Measurements from ENCODE around the gene ZGPAT. TPM values are rescaled to one million over a fixed set of nuclear protein-coding genes. Genes with fewer than 3 reads are reported as not detected.

Gene ZGPAT
- polyA plus RNA-seq, 1 donor, result 17.8 TPM

DNA sequence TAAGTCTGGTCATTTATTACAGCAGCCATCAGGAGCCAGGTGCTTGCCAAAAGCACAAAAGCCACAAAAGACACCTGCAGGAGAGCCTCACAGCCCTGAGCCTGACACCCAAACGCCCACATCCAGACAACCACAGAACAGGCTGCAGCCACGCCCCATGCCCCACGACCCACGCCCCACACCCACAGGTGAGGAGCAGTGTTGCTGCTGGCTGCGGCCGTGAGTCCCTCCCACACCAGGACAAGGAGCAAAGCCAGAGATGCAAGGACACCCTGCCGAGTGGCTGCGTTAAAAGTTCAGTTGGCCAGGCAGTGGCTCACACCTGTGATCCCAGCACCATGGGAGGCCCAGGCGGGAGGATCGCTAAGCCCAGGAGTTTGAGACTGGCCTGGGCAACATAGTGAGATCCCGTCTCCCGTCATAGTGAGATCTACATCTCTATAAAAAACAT is 74.7 kb downstream of the ZGPAT start:
- DNase-seq, result no peak

DNA sequence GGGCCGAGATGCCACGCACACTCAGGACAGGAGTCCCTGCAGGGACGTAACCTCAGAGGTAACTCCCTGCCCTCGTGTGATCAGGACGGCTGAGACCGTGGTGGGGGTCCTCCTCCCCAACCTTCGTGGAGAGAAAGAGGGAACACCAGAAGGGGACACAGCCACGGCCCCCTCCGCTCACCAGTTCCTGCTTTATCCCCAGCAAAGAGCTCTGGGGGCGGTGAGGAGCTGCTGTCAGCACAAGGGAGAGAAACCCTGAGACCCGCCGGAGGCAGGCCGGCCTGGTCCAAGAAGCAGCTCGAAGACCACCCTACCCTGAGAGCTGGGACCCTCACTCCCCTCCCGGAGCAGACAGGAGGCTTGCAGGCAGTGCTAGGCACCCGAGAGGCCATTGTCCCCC is 76.1 kb downstream of the ZGPAT start:
- no peak for DNase-seq

DNA sequence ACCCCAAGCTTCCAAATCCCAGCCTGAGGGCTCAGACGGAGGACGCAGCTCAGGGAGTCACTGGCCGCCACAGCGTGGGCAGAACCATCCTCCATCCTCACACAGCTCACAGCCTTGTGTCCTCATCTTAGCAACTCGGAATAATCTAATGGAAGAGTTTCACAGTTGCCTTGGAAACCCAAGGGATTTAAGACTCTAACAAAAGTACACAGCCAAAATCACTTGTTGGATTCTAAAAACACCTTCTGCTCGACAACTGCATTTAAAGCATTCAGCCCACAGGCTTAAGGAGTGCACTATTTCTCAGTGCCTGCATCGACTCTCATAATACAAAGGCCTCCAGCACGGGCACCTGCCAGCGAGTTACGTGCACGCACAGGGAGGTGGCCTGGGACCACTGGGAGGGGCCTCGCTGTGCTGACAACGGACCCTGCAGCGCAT is 77.9 kb downstream of the ZGPAT start:
- no peak for DNase-seq

Other genes starting within 250 kb of the ZGPAT start
- gene KCNQ2, start 235.4 kb upstream of the ZGPAT start, polyA plus RNA-seq (ENCODE audit: insufficient read length), result 5.5 TPM
- 0.67 TPM for gene EEF1A2, start 209.0 kb upstream of the ZGPAT start, polyA plus RNA-seq (ENCODE audit: insufficient read length)
- 118 TPM for gene PPDPF, start 187.3 kb upstream of the ZGPAT start, polyA plus RNA-seq (ENCODE audit: insufficient read length)
- gene PTK6, start 170.7 kb upstream of the ZGPAT start, polyA plus RNA-seq (ENCODE audit: insufficient read length), result 1.1 TPM
- gene SRMS, start 160.3 kb upstream of the ZGPAT start, polyA plus RNA-seq (ENCODE audit: insufficient read length), result not detected
- gene FNDC11, start 153.9 kb upstream of the ZGPAT start, polyA plus RNA-seq (ENCODE audit: insufficient read length), result 0.81 TPM
- gene HELZ2, start 133.8 kb upstream of the ZGPAT start, polyA plus RNA-seq (ENCODE audit: insufficient read length), result 11.8 TPM
- 10.7 TPM for gene GMEB2, start 80.9 kb upstream of the ZGPAT start, polyA plus RNA-seq (ENCODE audit: insufficient read length)
- gene STMN3, start 54.6 kb upstream of the ZGPAT start, polyA plus RNA-seq (ENCODE audit: insufficient read length), result 22.7 TPM
- 19.8 TPM for gene RTEL1, start 49.7 kb upstream of the ZGPAT start, polyA plus RNA-seq (ENCODE audit: insufficient read length)
- 2.1 TPM for gene TNFRSF6B, start 11.4 kb upstream of the ZGPAT start, polyA plus RNA-seq (ENCODE audit: insufficient read length)
- gene ARFRP1, start 63 bp upstream of the ZGPAT start, polyA plus RNA-seq (ENCODE audit: insufficient read length), result 27.0 TPM
- gene LIME1, start 28.6 kb downstream of the ZGPAT start, polyA plus RNA-seq (ENCODE audit: insufficient read length), result 4.3 TPM
- 73.0 TPM for gene SLC2A4RG, start 31.7 kb downstream of the ZGPAT start, polyA plus RNA-seq (ENCODE audit: insufficient read length)
- 16.7 TPM for gene ZBTB46, start 123.2 kb downstream of the ZGPAT start, polyA plus RNA-seq (ENCODE audit: insufficient read length)
- gene ABHD16B, start 153.5 kb downstream of the ZGPAT start, polyA plus RNA-seq (ENCODE audit: insufficient read length), result not detected
- 84.6 TPM for gene TPD52L2, start 157.2 kb downstream of the ZGPAT start, polyA plus RNA-seq (ENCODE audit: insufficient read length)
- 26.4 TPM for gene DNAJC5, start 187.1 kb downstream of the ZGPAT start, polyA plus RNA-seq (ENCODE audit: insufficient read length)
- gene UCKL1, start 248.4 kb downstream of the ZGPAT start, polyA plus RNA-seq (ENCODE audit: insufficient read length), result 51.0 TPM

Data from left kidney (tissue), 2 donors.